ENCODE data around the gene LUC7L2. TPM values are rescaled to one million over a fixed set of nuclear protein-coding genes. Genes with fewer than 3 reads are reported as not detected.
"Not testable (repeated sequence)": the region's sequence is repeated elsewhere in the genome, so short reads cannot be mapped to it uniquely, and the experiment has no call there.

LUC7L2 gene
- total RNA-seq, 4 donors from 2014 or later, result 29.4 to 77.6 (median 50.0) TPM

DNA sequence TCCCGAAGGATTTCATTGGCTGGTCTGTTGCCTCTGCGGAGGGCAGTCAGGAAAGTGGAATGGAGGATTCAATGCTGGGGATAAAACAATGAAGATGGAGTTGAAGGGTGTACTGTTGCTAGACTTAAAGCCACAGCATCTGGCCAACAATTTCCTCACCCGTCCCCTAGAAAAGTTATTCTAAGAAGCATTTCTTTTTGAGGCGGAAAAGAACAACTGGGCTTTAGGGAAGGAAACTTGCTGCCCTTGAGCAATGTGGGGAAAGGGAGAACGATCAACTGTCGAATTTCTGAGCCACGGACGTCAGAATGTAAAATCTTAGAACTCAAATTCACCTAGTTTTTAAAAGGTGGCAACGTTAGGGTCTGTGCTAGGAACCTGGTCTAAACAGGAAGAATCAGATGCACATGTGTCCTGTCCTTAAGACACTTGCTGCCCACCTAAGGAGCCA, 17.9 kb upstream of the LUC7L2 start:
- H3K27me3 ChIP-seq, result no peaks in the 10 kb centered on the region
- H3K27ac ChIP-seq, result peak overlapping the region; percentile 93 to 100 (median 100)
- TF ChIP-seq POLR2A (IDR thresholded peaks at IDR 0.05), result peak in 1 of 4 donors; percentile 66
- TF ChIP-seq, protein P1, sequence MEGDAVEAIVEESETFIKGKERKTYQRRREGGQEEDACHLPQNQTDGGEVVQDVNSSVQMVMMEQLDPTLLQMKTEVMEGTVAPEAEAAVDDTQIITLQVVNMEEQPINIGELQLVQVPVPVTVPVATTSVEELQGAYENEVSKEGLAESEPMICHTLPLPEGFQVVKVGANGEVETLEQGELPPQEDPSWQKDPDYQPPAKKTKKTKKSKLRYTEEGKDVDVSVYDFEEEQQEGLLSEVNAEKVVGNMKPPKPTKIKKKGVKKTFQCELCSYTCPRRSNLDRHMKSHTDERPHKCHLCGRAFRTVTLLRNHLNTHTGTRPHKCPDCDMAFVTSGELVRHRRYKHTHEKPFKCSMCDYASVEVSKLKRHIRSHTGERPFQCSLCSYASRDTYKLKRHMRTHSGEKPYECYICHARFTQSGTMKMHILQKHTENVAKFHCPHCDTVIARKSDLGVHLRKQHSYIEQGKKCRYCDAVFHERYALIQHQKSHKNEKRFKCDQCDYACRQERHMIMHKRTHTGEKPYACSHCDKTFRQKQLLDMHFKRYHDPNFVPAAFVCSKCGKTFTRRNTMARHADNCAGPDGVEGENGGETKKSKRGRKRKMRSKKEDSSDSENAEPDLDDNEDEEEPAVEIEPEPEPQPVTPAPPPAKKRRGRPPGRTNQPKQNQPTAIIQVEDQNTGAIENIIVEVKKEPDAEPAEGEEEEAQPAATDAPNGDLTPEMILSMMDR (IDR thresholded peaks at IDR 0.05), result no peak
- DNase-seq, result no peak
- H3K9me3 ChIP-seq, result peaks cover 0 to 4% (median 0%) of the 10 kb centered on the region in 3 donors
- intact Hi-C loops (cut with DNase I), result no loop called here
- H3K4me3 ChIP-seq, result peak overlapping the region; percentile 57 to 100 (median 83)
- peaks cover 6 to 25% (median 6%) of the 10 kb centered on the region in 3 donors for H3K4me1 ChIP-seq
- 0% methylated on average over 7 to 8 of the region's 9 CpGs for WGBS, 2 donors
- H3K36me3 ChIP-seq, result peaks cover 0 to 19% (median 0%) of the 10 kb centered on the region in 3 donors

DNA sequence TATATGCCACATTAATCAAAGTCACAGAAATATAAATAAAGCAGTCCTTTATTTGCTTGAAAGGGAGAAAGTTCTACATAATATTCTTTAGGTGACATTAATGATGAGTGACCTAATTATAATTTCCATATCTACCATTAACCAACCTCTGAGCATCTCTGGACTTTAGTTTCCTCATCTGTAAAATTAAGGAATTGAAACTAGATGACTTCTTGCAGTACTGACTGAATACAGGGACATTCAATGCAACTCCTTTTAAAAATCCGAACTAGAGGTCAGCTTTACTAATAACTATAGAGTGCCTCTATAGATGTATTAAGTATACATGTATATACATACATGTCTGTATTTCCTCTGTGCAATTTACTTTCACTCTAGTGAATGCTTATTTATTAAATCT, 14.7 kb upstream of the LUC7L2 start:
- Histone ChIP-seq H3K27me3 (no peaks in the 10 kb centered on the region), H3K27ac (no peak overlapping the region), H3K4me1 (peaks cover 6 to 20% (median 6%) of the 10 kb centered on the region in 3 donors), H3K9me3 (no peaks in the 10 kb centered on the region), H3K4me3 (no peak overlapping the region), H3K36me3 (peaks cover 0 to 52% (median 0%) of the 10 kb centered on the region in 3 donors)
- intact Hi-C loops (cut with DNase I), result no loop called here
- TF ChIP-seq, protein P1 (IDR thresholded peaks at IDR 0.05), result no peak
- no peak for TF ChIP-seq POLR2A (IDR thresholded peaks at IDR 0.05)
- no peak for DNase-seq
- WGBS, 2 donors, result 72 to 82% methylated on average over 1 of the region's 1 CpG

- TF ChIP-seq POLR2A (IDR thresholded peaks at IDR 0.05), result no peak
- TF ChIP-seq, protein P1 (IDR thresholded peaks at IDR 0.05), result no peak
- WGBS, 2 donors, result 84 to 91% methylated on average over 2 of the region's 2 CpGs
Observed at GRCh38 chr7:139351027-139351426, 8.7 kb upstream of the LUC7L2 start.

DNA sequence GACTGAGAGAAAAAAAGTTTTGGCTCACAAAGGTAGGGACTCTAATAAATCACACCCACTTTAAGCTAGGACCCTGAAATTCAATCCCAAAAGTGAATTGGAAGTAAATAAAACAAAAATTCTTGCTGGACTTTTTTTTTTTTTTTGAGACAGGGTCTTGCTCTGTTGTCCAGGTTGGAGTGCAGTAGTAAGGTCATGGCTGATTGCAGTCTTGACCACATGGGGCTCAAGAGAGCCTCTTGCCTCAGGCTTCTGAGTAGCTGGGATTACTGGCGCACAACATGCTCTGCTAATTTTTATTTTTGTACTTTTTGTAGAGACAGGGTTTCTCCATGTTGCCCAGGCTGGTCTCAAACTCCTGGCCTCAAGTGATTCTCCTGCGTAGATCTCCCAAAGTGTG, 5.0 kb upstream of the LUC7L2 start:
- WGBS, 2 donors, result 88 to 100% methylated on average over 2 of the region's 2 CpGs
- Histone ChIP-seq H3K4me1 (peaks cover 0 to 14% (median 7%) of the 10 kb centered on the region in 3 donors), H3K9me3 (no peaks in the 10 kb centered on the region), H3K36me3 (peaks cover 0 to 17% (median 0%) of the 10 kb centered on the region in 3 donors), H3K4me3 (no peak overlapping the region), H3K27me3 (no peaks in the 10 kb centered on the region), H3K27ac (no peak overlapping the region)
- no peak for DNase-seq
- intact Hi-C loops (cut with DNase I), result no loop called here
- TF ChIP-seq, protein P1 (IDR thresholded peaks at IDR 0.05), result no peak
- no peak for TF ChIP-seq POLR2A (IDR thresholded peaks at IDR 0.05)

More at GRCh38 chr7:139351027-139351426, 8.7 kb upstream of the LUC7L2 start:
- Histone ChIP-seq H3K27me3 (no peaks in the 10 kb centered on the region), H3K36me3 (peaks cover 0 to 54% (median 0%) of the 10 kb centered on the region in 3 donors), H3K4me1 (no peaks in the 10 kb centered on the region), H3K9me3 (no peaks in the 10 kb centered on the region), H3K27ac (no peak overlapping the region), H3K4me3 (no peak overlapping the region)
- intact Hi-C loops (cut with DNase I), result no loop called here
- DNase-seq, result no peak

DNA sequence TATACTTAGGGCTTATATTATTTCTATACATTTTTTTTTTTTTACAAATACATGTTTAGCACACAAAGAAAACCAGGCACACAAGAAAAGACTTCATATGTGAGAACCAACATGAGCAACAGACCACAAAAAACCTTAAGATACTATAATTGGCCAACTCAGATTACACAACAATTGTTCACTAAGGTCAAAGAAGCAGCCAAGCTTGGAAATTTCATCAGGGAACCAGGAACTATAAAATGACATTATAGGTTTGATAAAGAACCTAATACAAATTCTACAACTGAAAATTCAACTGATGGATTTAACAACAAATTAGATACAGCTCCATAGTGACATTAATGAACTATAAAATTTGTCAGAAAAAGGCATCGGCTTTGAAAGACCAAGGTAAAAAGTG, 4.4 kb upstream of the LUC7L2 start:
- Histone ChIP-seq H3K27ac (no peak overlapping the region), H3K4me1 (peaks cover 0 to 14% (median 7%) of the 10 kb centered on the region in 3 donors), H3K4me3 (no peak overlapping the region), H3K27me3 (no peaks in the 10 kb centered on the region), H3K9me3 (no peaks in the 10 kb centered on the region), H3K36me3 (peaks cover 0 to 11% (median 0%) of the 10 kb centered on the region in 3 donors)
- intact Hi-C loops (cut with DNase I), result no loop called here
- DNase-seq, result no peak
- TF ChIP-seq, protein P1 (IDR thresholded peaks at IDR 0.05), result no peak
- no peak for TF ChIP-seq POLR2A (IDR thresholded peaks at IDR 0.05)
- 94 to 100% methylated on average over 1 of the region's 1 CpG for WGBS, 2 donors

DNA sequence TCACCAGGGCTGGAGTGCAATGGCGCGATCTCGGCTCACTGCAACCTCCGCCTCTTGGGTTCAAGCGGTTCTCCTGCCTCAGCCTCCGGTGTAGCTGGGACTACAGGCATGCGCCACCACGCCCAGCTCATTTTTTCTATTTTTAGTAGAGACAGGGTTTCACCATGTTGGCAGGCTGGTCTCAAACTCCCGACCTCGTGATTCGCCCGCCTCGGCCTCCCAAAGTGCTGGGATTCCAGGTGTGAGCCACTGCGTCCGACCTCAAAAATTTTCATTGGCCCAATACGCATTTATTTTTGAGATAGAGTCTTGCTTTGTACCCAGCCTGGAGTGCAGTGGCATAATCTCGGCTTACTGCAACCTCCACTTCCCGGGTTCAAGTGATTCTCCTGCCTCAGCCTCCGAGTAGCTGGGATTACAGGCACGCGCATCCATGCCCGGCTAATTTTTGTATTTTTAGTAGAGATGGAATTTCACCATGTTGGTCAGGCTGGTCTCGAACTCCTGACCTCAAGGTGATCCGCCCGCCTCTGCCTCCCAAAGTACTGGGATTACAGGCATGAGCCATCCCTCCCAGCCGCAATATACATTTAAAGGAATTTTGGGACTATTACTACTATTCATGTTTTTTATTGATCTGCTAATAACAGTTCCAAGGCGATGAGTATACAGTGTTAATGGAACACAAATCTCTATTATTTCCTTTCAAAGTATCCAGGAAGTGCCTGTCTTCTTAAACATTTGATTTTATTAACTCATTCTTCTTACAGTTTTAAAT, 1.8 kb upstream of the LUC7L2 start:
- DNase-seq; H3K27me3 ChIP-seq; H3K9me3 ChIP-seq; intact Hi-C loops (cut with DNase I); H3K36me3 ChIP-seq: not testable (repeated sequence)
- 90 to 94% methylated on average over 23 to 27 of the region's 27 CpGs for whole genome bisulfite sequencing, 2 donors
- peak overlapping the region; percentile 97 to 100 (median 100) for H3K27ac ChIP-seq
- H3K4me3 ChIP-seq, result peak overlapping the region in 3 of 4 donors; percentile 84 to 100 (median 99)
- peaks cover 14 to 36% (median 23%) of the 10 kb centered on the region in 3 donors for H3K4me1 ChIP-seq

Data from esophagus squamous epithelium (tissue), 5 donors.